H9 (cell line): ENCODE measurements around the gene GSX2. TPM values are rescaled to one million over a fixed set of nuclear protein-coding genes. Genes with fewer than 3 reads are reported as not detected.
A peak's percentile ranks its signal among the peaks of the same experiment; 100 is the strongest.

ENCODE experiments used
- DNase-seq: peaks from one replicate; pipeline ENCODE4 v3.0.0-alpha.2; 2017
- H2AFZ ChIP-seq: one replicate; pipeline ENCODE4 v1.6.1; 2013; ENCODE audit warnings: mild to moderate bottlenecking, low read length, control low read depth, moderate library complexity
- H2AK5ac ChIP-seq: 2 replicates; pipeline ENCODE4 v1.6.1; 2013; ENCODE audit warnings: low read length, control low read depth, mixed read lengths; ENCODE audit not compliant: insufficient read length
- H2BK120ac ChIP-seq: one replicate; pipeline ENCODE4 v1.6.1; 2013; ENCODE audit warnings: low read depth, mild to moderate bottlenecking, low read length, control low read depth, inconsistent platforms; ENCODE audit not compliant: poor library complexity, severe bottlenecking
- H2BK12ac ChIP-seq: 2 replicates; pipeline ENCODE4 v1.6.1; 2013; ENCODE audit warnings: low read length, control low read depth, mixed read lengths, low read depth; ENCODE audit not compliant: insufficient read length
- H2BK15ac ChIP-seq: 2 replicates; pipeline ENCODE4 v1.6.1; 2013; ENCODE audit warnings: low read depth, low read length, control low read depth
- H2BK20ac ChIP-seq: one replicate; pipeline ENCODE4 v1.6.1; 2013; ENCODE audit warnings: low read depth, mild to moderate bottlenecking, low read length, control low read depth, inconsistent platforms; ENCODE audit not compliant: poor library complexity, severe bottlenecking
- H2BK5ac ChIP-seq: 2 replicates; pipeline ENCODE4 v1.6.1; 2013; ENCODE audit warnings: low read length, control low read depth, mixed read lengths; ENCODE audit not compliant: insufficient read length
- H3K14ac ChIP-seq: 2 replicates; pipeline ENCODE4 v1.6.1; 2013; ENCODE audit warnings: low read length, control low read depth; ENCODE audit not compliant: insufficient read depth
- H3K18ac ChIP-seq: 2 replicates; pipeline ENCODE4 v1.6.1; 2013; ENCODE audit warnings: low read depth, mild to moderate bottlenecking, mixed read lengths, low read length, control low read depth; ENCODE audit not compliant: insufficient read length
- H3K23ac ChIP-seq: 2 replicates; pipeline ENCODE4 v1.6.1; 2013; ENCODE audit warnings: low read length, control low read depth, mixed read lengths, low read depth; ENCODE audit not compliant: insufficient read length
- H3K23me2 ChIP-seq: 2 replicates; pipeline ENCODE4 v1.6.1; 2013; ENCODE audit warnings: low read depth, mild to moderate bottlenecking, mixed read lengths, low read length, control low read depth; ENCODE audit not compliant: insufficient read length, poor library complexity, severe bottlenecking
- H3K27ac ChIP-seq: 2 replicates; pipeline ENCODE4 v1.5.1; 2013; ENCODE audit warnings: low read length, control low read depth, mixed read lengths, low read depth; ENCODE audit not compliant: insufficient read length
- H3K27me3 ChIP-seq: 2 replicates; pipeline ENCODE4 v1.6.1; 2013; ENCODE audit warnings: low read length, control low read depth, inconsistent platforms; ENCODE audit not compliant: insufficient read depth
- H3K4ac ChIP-seq: 2 replicates; pipeline ENCODE4 v1.6.1; 2013; ENCODE audit warnings: low read depth, mild to moderate bottlenecking, control low read depth, inconsistent platforms, low read length, moderate library complexity
- H3K4me1 ChIP-seq: 2 replicates; pipeline ENCODE4 v1.6.1; 2013; ENCODE audit warnings: low read length, control low read depth, inconsistent platforms; ENCODE audit not compliant: insufficient read depth
- H3K4me2 ChIP-seq: 2 replicates; pipeline ENCODE4 v1.6.1; 2013; ENCODE audit warnings: low read length, control low read depth, mixed read lengths; ENCODE audit not compliant: insufficient read length, insufficient read depth
- H3K56ac ChIP-seq: 2 replicates; pipeline ENCODE4 v1.6.1; 2013; ENCODE audit warnings: low read depth, mild to moderate bottlenecking, mixed read lengths, low read length, control low read depth; ENCODE audit not compliant: insufficient read length
- H3K79me1 ChIP-seq: 2 replicates; pipeline ENCODE4 v1.6.1; 2013; ENCODE audit warnings: low read depth, mild to moderate bottlenecking, moderate library complexity, low read length, control low read depth, inconsistent platforms; ENCODE audit not compliant: insufficient read depth, poor library complexity, severe bottlenecking
- H3K79me2 ChIP-seq: 2 replicates; pipeline ENCODE4 v1.6.1; 2013; ENCODE audit warnings: low read length, control low read depth, inconsistent platforms; ENCODE audit not compliant: insufficient read depth
- H3K9ac ChIP-seq: 2 replicates; pipeline ENCODE4 v1.6.1; 2013; ENCODE audit warnings: low read length, control low read depth, mixed read lengths; ENCODE audit not compliant: insufficient read length; ENCODE audit errors: extremely low read depth
- H3K9me3 ChIP-seq: one replicate; pipeline ENCODE4 v1.6.1; 2013; ENCODE audit warnings: low read depth, low read length, inconsistent platforms; ENCODE audit not compliant: control insufficient read depth
- H3T11ph ChIP-seq: one replicate; pipeline ENCODE4 v1.6.1; 2013; ENCODE audit warnings: mild to moderate bottlenecking, low read length, control low read depth, inconsistent platforms
- H4K20me1 ChIP-seq: one replicate; pipeline ENCODE4 v1.6.1; 2013; ENCODE audit not compliant: control insufficient read depth, insufficient read length, insufficient read depth
- H4K5ac ChIP-seq: 2 replicates; pipeline ENCODE4 v1.6.1; 2013; ENCODE audit warnings: low read depth, mild to moderate bottlenecking, mixed read lengths, low read length, control low read depth; ENCODE audit not compliant: insufficient read length
- H4K8ac ChIP-seq: replicated peaks from 2 replicates; pipeline ENCODE4 v1.6.1; 2013; ENCODE audit warnings: low read length, control low read depth, mixed read lengths, low read depth; ENCODE audit not compliant: insufficient read length
- H4K91ac ChIP-seq: 2 replicates; pipeline ENCODE4 v1.6.1; 2013; ENCODE audit warnings: low read depth, mild to moderate bottlenecking, moderate library complexity, mixed read lengths, low read length, control low read depth; ENCODE audit not compliant: insufficient read length
- H3K27ac Mint-ChIP-seq, 3 experiments: 2 replicates in 2 of 3; 3 replicates in 1 of 3; pipeline ENCODE4 v1.8.0; 2020 to 2021; ENCODE audit warnings: mixed read lengths in 3 of 3, mild to moderate bottlenecking in 1 of 3, moderate library complexity in 1 of 3
- H3K27me3 Mint-ChIP-seq: 2 replicates; pipeline ENCODE4 v1.8.0; 2021; ENCODE audit warnings: low read depth, mild to moderate bottlenecking, moderate library complexity, mixed read lengths
- H3K36me3 Mint-ChIP-seq, 3 experiments: 2 replicates in 2 of 3; 3 replicates in 1 of 3; pipeline ENCODE4 v1.8.0; 2020 to 2021; ENCODE audit warnings: low read depth in 3 of 3, mixed read lengths in 3 of 3; ENCODE audit not compliant: insufficient read depth in 1 of 3
- H3K4me1 Mint-ChIP-seq, 2 experiments: 2 replicates each; pipeline ENCODE4 v1.8.0; 2020; ENCODE audit warnings: mixed read lengths in 2 of 2
- H3K4me3 Mint-ChIP-seq, 2 experiments: 2 replicates in 1 of 2; 3 replicates in 1 of 2; pipeline ENCODE4 v1.8.0; 2020 to 2021; ENCODE audit warnings: mild to moderate bottlenecking in 2 of 2, mixed read lengths in 2 of 2, moderate library complexity in 1 of 2
- H3K9me3 Mint-ChIP-seq, 2 experiments: 2 replicates in 1 of 2; 3 replicates in 1 of 2; pipeline ENCODE4 v1.8.0; 2020; ENCODE audit warnings: mild to moderate bottlenecking in 2 of 2, mixed read lengths in 2 of 2, moderate library complexity in 1 of 2
- CTCF ChIP-seq: fragments of 200-600 bp; sonication (generic); conservative IDR thresholded peaks from 3 replicates; pipeline ENCODE4 v1.8.0; 2021; ENCODE audit warnings: antibody characterized with exemption, mild to moderate bottlenecking
- WGBS: extraction: QIAGEN DNeasy Blood & Tissue Kit; methylation state at CpG from one replicate; pipeline ENCODE4 v1.1.7; 2013; ENCODE audit warnings: missing lambda C conversion rate, low lambda C conversion rate, mixed read lengths; ENCODE audit not compliant: insufficient read length; ENCODE audit errors: extremely low coverage; 5-methylcytosine and 5-hydroxymethylcytosine counted together
- total RNA-seq: library from RNA; stranded (reverse); gene quantifications from 2 replicates; pipeline ENCODE4 v1.2.1, GENCODE V29; 2021

GSX2 gene
- total RNA-seq, 1 experiment from 2014 or later = not detected

- H2BK15ac ChIP-seq = no peak overlapping the region
- H3K27ac Mint-ChIP-seq = no peak overlapping the region
- no peak overlapping the region for H2AK5ac ChIP-seq
- H3T11ph ChIP-seq = no peak overlapping the region
- peaks cover 47 to 82% of the 10 kb centered on the region in 2 experiments for H3K4me1 Mint-ChIP-seq
- peaks cover 100% of the 10 kb centered on the region for H3K27me3 Mint-ChIP-seq
- H3K79me2 ChIP-seq = no peaks in the 10 kb centered on the region
- H3K23ac ChIP-seq = no peak overlapping the region
- no peak overlapping the region for H2BK120ac ChIP-seq
- H2BK20ac ChIP-seq = no peak overlapping the region
- H3K23me2 ChIP-seq = peaks cover 27% of the 10 kb centered on the region
- no peaks in the 10 kb centered on the region for H3K9me3 ChIP-seq
- H3K4ac ChIP-seq = no peak overlapping the region
- H3K18ac ChIP-seq = no peak overlapping the region
- H4K8ac ChIP-seq = no peak overlapping the region
- no peak for TF ChIP-seq CTCF
- DNase-seq = peak; percentile 31
- no peaks in the 10 kb centered on the region for H3K79me1 ChIP-seq
- H2AFZ ChIP-seq = no peak overlapping the region
- H3K9me3 Mint-ChIP-seq = peaks cover 0 to 9% of the 10 kb centered on the region in 2 experiments; a peak in 1 of 5 replicates
- no peak overlapping the region for H3K27ac ChIP-seq
- no peak overlapping the region for H4K5ac ChIP-seq
- 0 out of 7 replicates have a peak, but pooled peaks cover 0 to 3% (median 0%) of the 10 kb centered on the region in 3 experiments for H3K36me3 Mint-ChIP-seq
- H4K20me1 ChIP-seq = no peaks in the 10 kb centered on the region
- H2BK12ac ChIP-seq = no peak overlapping the region
- H2BK5ac ChIP-seq = no peak overlapping the region
- H3K56ac ChIP-seq = no peak overlapping the region
- WGBS = no CpG with 5 or more reads among the region's 46 CpGs
- peaks cover 6% of the 10 kb centered on the region for H3K4me1 ChIP-seq
- peak overlapping the region; percentile 30 to 76; a peak in 4 of 5 replicates for H3K4me3 Mint-ChIP-seq
- H3K14ac ChIP-seq = no peak overlapping the region
- H3K27me3 ChIP-seq = peaks cover 93% of the 10 kb centered on the region
- H4K91ac ChIP-seq = no peak overlapping the region
- H3K4me2 ChIP-seq = peak overlapping the region; percentile 85
- H3K9ac ChIP-seq = no peak overlapping the region
These were observed 729 bp downstream of the GSX2 start for GRCh38 chr4:54100595-54101189.
